Measurements from ENCODE around the gene SYT12.

DNA sequence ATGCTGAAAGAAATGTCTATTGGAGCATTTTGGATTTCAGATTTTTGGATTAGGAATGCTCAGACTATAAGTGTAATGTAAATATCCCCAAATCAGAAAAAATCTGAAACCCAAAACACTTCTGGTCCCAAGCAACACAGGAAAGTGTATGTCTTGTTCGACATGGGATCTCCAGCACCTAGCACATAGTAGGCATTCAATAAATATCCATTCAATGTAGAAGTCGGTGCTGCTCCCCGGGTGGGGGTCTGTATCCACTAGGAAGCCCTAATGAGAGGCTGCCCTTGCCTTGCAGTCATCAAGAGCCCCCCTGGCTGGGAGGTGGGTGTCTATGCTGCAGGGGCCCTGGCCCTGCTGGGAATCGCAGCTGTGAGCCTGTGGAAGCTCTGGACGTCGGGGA lies 11.4 kb downstream of the SYT12 start:
- no peak for TF ChIP-seq CTCF (IDR thresholded peaks at IDR 0.05; ENCODE audit: low read depth, low read length, poor library complexity, severe bottlenecking)
- no peak for TF ChIP-seq EZH2phosphoT487 (IDR thresholded peaks at IDR 0.05; ENCODE audit: borderline replicate concordance, low read length)
